GM21447 (cell line): Measurements from ENCODE around the gene LYPLA2.

Experiments used
- ATAC-seq: cut with Tn5 transposase; IDR thresholded peaks from one replicate; pipeline ENCODE4 v1.9.1; 2021; ENCODE audit not compliant: unreplicated experiment

Gene LYPLA2

DNA sequence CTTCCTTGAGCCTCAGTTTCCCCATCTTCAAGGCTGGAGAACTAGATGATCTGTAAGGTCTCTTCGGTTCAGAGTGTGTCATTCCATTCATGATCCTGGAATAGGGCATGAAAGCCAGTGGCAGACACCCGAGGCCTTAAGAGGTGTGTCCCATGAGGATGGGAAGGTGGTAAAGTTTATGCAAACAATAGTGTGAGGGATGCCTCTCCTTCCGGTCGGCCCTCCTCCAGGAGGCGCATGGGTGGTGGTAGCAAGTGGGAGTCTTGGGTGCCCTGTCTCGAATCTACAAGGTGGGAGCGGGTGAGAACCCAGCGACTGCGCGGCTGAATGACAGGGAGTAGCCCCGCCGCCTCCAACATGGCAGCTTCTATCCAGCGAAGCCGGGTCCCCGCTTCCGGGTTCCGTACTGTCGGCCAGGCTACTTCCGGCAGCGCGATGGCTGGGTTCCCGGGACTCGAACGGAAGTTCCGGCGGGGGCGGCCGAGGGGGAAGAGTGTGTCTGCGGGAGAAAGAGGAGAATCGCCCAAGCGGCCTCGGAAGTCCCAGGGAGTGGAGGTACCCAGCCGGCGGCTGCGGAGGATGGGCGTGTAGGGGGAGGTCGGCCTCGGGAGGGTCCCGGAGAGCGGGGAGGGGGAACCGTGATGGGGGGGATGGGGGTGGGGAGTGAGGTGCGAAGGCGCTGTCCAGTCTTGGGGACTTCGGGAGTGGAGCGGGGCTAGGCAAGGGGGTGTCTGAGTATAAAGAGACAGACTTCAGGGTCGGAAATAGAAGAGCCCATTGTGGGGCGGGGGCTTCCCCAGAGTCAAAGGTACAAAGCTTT lies at the start of gene LYPLA2:
TSS of gene LYPLA2 (plus strand) at position 450 of the 820 bp plus-strand sequence. CDS start 1,538 bp downstream, outside the sequence.
- ATAC-seq: peak; percentile 76

DNA sequence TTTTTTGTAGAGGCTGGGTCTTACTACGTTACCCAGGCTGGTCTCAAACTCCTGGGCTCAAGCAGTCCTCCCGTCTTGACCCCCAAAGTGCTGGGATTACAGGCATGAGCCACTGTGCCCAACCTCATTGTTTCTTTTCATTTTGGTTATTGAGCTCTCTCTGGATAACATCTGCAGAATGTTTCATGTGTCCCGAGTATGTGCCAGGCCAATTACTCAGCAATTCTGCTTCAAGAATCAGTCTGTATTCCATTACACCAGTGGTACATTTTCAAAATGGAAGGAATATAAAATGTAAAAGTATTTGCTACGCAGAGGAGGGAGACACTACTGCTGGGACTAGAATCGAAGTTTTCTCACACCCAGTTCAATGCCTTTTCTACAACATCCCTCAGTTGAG lies 49.3 kb upstream of the LYPLA2 start:
- ATAC-seq: no peak

DNA sequence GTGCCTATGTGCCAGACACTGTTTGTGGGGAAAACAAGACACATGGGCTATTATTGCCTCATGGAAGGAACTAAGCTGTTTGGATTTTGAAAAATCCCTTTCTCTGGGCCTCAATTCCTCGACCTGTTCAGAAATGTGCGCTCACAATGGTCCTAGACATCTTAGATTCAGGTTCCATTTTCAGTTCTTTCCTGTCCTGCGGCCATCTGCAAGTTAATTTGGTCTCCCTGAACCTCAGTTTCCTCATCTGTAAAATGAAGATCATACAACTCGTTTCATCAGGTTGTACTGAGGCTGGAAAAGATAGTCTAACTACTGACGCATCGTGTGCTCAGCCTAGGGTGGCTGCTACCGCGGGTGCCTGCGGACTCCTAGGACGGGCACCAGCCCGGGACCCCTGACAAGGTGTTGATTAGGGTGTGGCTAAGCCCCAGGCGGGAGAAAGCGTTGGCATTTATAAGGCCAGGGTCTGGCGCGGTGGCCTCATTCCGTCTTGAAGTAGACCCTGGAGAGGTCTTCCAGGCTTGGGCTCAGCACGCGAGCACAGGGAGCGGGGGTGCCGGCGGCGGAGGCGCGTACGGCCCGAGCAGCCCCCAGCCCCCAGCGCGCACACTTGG lies 48.2 kb upstream of the LYPLA2 start:
- ATAC-seq: no peak

- ATAC-seq: no peak
Measured at GRCh38 chr1:23743287-23744152, 47.4 kb upstream of the LYPLA2 start, which contains the start of gene ELOA. Gene ELOA, plus strand, starts transcription at chr1:23743471. Its CDS starts 33 bp downstream, at chr1:23743504.

DNA sequence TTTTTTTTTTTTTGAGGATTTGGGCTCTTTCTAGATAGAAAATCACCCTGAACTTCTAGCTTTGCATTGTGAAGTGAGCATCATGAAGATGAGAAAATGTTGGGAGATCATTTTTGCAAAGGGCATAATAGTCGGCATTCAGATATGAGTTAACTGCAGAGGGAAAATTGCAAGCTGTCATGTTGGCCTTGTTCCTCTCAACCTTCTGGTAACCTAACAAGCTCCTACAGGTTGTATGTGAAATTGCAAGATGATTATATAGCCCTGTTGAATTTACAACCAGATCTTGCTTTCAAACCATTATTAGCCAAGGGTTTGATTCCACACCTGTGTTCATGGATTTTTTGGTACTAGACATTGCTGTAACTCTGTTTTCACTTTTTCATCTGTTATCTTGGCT lies 45.4 kb upstream of the LYPLA2 start:
- ATAC-seq: no peak

- ATAC-seq: no peak
Measured at GRCh38 chr1:23748016-23748415, 42.9 kb upstream of the LYPLA2 start.

DNA sequence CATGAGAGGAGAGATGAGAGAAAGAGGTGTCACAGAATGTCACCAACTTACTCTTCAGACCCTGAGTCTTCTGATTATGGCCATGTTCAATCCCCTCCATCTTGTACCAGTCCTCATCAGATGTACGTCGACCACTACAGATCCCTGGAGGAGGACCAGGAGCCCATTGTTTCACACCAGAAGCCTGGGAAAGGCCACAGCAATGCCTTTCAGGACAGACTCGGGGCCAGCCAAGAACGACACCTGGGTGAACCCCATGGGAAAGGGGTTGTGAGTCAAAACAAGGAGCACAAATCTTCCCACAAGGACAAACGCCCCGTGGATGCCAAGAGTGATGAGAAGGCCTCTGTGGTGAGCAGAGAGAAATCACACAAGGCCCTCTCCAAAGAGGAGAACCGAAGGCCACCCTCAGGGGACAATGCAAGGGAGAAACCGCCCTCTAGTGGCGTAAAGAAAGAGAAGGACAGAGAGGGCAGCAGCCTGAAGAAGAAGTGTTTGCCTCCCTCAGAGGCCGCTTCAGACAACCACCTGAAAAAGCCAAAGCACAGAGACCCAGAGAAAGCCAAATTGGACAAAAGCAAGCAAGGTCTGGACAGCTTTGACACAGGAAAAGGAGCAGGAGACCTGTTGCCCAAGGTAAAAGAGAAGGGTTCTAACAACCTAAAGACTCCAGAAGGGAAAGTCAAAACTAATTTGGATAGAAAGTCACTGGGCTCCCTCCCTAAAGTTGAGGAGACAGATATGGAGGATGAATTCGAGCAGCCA lies 39.7 kb upstream of the LYPLA2 start:
- no peak for ATAC-seq

DNA sequence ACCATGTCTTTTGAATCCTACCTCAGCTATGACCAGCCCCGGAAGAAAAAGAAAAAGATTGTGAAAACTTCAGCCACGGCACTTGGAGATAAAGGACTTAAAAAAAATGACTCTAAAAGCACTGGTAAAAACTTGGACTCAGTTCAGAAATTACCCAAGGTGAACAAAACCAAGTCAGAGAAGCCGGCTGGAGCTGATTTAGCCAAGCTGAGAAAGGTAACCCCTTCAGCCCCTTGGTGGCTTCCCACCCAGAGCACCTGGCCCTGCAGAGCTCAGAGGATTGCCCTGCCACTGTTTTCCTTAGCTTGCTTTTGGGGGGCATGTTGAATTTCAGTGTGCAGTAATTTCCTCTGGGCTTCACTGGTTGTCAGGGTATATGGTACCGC lies 39.1 kb upstream of the LYPLA2 start:
- ATAC-seq: no peak

DNA sequence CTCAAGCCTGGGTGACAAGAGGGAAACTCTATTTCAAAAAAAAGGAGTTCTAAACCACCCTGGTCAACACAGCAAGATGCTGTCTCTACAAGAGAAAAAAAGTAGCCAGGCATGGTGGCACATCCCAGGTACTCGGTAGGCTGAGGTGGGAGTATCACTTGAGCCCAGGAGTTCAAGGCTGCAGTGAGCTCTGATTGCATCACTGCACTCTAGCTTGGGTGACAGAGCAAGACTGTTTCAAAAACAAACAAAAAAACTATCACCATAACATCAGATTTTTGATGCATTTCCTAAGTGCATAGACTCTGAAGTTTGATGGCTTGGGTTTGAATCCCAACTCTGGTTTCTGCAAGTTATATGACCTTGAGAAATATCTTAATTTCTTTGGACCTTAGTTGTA lies 38.0 kb upstream of the LYPLA2 start:
- no peak for ATAC-seq

DNA sequence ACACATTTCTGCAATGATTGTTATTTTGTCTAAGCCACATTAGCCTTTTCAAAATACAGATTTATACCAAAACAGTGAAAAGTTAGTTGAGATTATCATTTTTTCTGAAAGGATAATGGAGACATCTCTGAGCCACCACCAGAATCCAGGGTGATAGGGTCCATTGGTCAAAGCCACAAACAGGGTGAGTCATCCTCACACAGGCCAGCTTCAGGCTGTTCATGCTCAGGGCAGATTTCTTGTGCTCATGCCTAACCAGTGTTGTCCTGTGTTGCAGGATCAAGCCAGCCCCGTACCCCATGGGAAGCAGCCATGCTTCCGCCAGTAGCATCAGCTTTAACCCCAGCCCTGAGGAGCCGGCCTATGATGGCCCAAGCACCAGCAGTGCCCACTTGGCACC lies 34.3 kb upstream of the LYPLA2 start:
- no peak for ATAC-seq

GRCh38 chr1:23757812-23758211 lies 33.1 kb upstream of the LYPLA2 start:
- ATAC-seq: no peak

- no peak for ATAC-seq
Measured at GRCh38 chr1:23759277-23759676, 31.7 kb upstream of the LYPLA2 start.

DNA sequence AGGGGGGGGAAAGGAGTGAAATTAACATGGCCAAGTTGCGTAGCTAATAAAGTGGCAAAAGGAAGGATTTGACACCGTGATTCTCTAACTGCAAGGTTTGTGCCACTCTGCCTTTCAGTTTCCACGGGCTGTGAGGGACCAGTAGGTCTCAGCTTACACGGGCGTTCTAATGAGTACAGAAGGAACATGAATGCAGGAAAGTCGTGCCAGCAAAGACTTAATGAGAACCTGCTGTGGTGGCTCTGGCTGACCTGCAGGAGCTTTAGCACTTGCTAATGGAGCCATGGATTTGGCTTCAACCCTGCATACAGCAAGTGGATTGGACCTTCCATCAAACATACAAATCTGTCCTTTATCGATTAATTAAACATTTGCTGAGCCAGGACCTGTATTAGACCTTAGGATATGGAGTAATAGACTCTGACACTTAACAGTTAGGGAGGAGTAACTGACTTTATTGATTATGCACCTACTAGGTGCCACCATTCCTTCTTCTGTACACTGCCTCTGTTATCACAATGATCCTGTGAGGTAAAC lies 27.8 kb upstream of the LYPLA2 start:
- ATAC-seq: no peak

- ATAC-seq: no peak
Measured at GRCh38 chr1:23768733-23769132, 22.2 kb upstream of the LYPLA2 start.

DNA sequence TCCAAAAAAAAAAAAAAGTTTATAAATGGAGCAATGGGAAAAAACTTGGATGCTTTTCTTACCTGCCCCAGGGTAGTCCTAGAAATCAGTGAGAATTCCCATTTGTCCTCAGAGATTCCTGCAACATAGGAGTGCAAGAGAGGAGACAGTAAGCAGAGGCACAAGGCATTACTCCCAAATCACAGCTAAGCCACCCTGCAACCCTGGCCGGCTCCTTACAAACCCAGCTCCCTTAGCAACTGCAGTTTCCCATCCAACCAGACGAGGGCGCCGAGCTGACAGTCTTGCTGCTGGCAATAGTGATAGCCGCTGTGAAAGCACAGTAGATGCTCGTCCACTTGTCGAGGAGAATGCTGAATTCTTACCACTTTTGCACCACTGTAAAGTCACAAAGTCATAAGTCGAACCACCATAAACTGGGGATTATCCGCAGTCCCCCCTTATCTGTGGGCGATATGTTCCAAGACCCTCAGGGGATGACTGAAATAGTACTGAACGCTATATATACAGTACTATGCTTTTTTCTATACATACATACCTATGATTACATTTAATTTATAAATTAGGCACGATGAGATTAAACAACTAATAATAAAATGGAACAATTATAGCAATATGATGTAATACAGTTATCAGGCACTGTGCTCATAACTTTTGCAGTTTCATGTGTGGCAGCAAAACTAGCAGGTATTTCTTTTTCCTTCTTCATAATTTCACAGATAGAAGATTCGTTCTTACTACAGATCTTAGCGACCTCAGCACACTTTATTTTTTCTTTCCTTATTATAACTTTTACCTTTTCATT lies 18.7 kb upstream of the LYPLA2 start:
- no peak for ATAC-seq

GRCh38 chr1:23772854-23773242 lies 18.1 kb upstream of the LYPLA2 start:
- no peak for ATAC-seq

DNA sequence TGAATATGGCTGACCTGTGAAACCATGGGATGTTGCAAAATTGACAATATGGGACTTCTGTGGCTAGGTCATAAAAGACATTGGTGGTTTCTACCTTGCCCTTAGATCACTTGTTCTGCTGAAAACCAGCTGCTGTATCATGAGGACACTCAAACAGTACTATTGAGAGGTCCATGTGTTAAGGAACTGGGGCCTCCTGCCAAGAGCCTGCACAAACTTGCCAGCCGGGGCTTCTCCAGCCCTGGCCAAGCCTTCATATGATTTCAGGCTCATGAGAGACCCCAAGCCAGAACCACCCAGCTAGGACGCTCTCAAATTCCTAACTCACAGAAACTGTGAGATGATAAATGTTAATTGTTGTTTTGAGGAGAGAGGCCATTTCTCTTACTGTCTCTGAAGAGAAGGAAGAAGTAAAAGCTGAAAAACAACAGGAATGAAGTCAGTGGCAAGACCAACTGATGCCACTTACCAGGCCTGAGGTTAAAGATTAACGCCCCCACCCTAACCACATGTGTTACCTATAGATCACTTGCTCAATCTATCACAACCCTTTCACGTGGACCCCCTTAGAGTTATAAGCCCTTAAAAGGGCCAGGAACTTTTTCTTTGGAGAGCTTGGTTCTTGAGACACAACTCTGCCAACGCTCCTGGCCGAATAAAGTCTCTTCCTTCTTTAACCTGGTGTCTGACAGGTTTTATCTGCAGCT lies 16.6 kb upstream of the LYPLA2 start:
- no peak for ATAC-seq

GRCh38 chr1:23776217-23776616 lies 14.7 kb upstream of the LYPLA2 start:
- no peak for ATAC-seq
